GM19324 (cell line): ENCODE measurements around the gene IL10RA.
"Not testable (repeated sequence)": the region's sequence is repeated elsewhere in the genome, so short reads cannot be mapped to it uniquely, and the experiment has no call there.

Experiments used
- ATAC-seq: cut with Tn5 transposase; IDR thresholded peaks from one replicate; pipeline ENCODE4 v1.9.1; 2021; ENCODE audit warnings: mild to moderate bottlenecking, moderate library complexity; ENCODE audit not compliant: unreplicated experiment, low FRiP score

Gene IL10RA

DNA sequence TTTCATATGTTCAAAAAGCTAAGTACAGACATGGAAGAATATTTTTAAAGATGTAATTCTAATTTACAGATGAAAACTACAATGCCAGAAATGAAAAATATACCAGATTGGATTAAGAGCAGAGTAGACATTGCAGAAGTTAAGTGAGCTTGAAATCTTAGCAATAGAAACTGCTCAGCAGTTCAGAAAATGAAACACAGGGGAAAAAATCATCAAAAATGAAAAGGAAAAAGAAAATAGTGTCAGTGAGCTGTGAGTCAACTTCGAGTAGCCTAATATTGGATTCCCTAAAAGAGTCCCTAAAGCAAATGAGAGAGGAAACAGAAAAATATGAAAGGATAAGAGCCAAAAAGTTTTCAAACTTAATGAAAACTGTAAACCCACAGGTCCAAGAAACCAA, 25.8 kb upstream of the IL10RA start:
- ATAC-seq: no peak

DNA sequence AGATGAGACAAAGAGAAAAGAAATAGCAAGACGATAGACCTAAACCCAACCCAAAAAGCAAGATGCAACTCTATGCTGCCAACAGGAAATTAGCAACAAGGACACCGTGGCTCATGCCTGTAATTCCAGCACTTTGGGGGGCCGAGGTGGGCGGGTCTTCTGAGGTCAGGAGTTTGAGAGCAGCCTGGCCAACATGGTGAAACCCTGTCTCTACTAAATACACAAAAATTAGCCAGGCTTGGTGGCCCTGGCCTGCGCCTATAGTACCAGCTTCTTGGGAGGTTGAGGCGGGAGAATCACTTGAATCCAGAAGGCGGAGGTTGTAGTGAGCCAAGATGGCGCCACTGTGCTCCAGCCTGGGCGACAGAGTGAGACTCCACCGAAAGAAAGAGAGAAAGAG, 24.3 kb upstream of the IL10RA start:
- ATAC-seq: no peak

- no peak for ATAC-seq
These were observed 23.4 kb upstream of the IL10RA start for GRCh38 chr11:117962826-117963225.

DNA sequence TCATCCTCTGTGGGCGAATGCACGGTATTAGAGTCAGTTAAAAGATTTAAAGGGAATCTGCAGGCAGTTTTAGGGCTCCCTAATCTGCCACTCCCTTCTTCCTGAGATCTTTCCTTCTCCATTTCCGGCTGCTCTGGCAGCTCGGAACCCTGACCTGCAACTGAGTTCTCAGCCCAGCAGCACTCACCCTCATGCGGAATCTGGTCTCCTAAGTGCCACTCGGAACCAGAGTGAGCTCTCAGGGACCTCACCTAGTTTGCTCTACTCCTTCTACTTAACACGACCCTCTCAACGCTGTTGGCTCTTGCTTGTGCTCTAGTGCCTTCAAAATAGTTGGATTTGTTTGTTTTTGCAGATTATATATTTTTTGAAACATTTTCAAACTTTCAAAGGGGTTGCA, 19.3 kb upstream of the IL10RA start:
- no peak for ATAC-seq

- ATAC-seq: no peak
These were observed 16.8 kb upstream of the IL10RA start for GRCh38 chr11:117969160-117969991.

GRCh38 chr11:117970400-117971024, 15.7 kb upstream of the IL10RA start:
- no peak for ATAC-seq

DNA sequence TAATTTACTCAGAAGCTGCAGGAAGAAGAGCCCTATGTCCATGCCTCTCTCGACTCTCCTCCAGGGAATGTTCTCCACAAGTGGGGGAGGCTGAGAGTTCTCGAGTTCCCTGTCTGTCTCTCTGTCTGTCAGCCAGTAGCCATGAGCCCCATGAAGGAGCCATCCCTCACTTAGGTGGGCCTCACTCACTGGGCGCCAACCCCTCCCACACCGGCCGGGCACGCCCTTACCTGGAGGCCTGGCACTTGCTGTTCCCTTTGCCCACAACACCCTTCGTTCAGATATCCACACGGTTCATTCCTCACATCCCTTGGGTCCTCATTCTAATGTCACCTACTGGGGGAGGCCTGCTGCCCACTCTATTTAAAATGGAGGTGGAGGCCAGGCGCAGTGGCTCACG, 14.2 kb upstream of the IL10RA start:
- no peak for ATAC-seq

GRCh38 chr11:117972629-117973502, 13.3 kb upstream of the IL10RA start:
- ATAC-seq: no peak

DNA sequence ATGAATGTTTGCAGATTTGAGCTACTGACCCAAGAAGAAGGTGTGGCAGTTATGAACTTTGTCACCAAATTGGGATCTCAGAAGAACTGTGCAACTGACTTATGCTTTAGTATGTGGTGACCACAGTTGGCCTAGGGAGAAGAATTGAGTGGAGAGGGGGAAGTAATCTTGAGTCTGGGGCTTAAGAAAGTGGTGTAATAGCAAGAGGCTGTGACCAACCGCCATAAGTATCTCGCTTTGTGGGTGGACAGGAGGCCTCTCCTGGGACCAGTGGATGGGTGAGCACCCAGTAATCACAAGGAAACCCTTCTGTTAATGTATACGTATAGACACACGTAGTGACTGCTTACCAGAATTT, 12.7 kb upstream of the IL10RA start:
- no peak for ATAC-seq

DNA sequence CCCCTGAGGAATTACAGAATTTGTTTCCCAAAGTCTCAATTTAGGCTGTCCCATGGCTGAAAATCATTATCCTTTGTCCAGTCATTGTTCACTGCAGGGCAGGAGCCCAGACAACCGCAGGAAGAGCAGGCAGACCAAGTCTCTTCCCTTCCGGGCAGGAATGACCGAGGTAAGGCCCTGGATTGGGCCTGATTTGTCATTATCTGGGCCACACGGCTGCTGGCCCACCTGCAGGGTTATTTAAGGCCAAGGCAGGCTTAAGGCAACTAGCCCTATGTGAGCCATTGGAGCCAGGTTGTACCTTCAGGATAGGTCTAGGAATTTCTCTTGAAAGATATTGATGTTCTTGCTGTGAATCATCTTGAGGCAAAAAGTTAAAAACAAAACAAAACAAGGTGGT, 9.7 kb upstream of the IL10RA start:
- no peak for ATAC-seq

DNA sequence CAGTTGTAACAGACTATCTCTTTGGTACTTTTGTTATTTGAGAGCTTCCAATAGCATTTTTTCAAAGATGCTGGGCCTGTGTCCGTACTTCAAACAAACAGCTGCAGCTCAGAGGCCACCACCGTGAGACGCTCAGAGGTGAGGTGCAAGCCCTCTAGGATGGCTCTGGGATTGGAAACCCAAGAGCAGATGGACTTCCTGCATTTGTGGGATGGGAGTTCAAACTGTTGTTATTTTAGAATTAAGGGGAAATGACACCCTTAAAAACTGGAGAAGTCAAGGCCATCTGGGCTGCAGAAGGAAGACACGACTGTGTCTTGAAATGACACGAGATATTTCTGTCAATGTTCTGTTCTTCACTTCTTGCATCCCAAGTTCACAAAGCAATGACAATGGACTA, 9.2 kb upstream of the IL10RA start:
- ATAC-seq: no peak

- ATAC-seq: not testable (repeated sequence)
These were observed 8.5 kb upstream of the IL10RA start for GRCh38 chr11:117977612-117978264.

DNA sequence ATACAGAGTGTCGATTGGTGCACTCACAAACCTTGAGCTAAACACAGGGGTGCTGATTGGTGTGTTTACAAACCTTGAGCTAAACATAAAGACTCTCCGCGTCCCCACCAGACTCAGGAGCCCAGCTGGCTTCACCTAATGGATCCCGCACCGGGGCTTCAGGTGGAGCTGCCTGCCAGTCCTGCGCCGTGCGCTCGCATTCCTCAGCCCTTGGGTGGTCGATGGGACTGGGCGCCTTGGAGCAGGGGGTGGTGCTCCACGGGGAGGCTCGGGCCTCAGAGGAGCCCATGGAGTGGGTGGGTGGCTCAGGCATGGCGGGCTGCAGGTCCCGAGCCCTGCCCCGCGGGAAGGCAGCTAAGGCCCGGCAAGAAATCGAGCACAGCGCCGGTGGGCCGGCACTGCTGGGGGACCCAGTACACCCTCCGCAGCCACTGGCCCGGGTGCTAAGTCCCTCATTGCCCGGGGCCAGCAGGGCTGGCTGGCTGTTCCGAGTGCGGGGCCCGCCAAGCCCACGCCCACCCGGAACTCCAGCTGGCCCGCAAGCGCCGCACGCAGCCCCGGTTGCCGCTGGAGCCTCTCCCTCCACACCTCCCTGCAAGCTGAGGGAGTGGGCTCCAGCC, 7.8 kb upstream of the IL10RA start:
- not testable (repeated sequence) for ATAC-seq

DNA sequence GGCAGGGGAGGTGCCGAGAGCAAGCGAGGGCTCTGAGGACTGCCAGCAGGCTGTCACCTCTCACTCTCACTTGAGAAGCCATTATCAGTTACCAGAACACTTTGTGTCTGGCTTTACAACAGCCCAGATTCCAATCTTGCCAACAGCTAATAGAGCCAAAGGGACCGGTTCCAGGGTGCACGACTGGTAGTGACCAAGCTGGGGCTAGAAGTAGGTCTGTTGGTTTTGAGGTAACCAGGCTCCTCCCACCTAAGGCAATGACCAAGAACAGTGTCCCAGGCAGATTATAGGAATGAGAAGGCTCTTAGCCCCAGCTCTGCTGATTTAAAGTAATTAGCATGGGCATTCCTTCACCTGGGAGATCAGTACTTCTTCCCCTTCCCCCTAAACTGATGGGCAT, 7.2 kb upstream of the IL10RA start:
- ATAC-seq: no peak

DNA sequence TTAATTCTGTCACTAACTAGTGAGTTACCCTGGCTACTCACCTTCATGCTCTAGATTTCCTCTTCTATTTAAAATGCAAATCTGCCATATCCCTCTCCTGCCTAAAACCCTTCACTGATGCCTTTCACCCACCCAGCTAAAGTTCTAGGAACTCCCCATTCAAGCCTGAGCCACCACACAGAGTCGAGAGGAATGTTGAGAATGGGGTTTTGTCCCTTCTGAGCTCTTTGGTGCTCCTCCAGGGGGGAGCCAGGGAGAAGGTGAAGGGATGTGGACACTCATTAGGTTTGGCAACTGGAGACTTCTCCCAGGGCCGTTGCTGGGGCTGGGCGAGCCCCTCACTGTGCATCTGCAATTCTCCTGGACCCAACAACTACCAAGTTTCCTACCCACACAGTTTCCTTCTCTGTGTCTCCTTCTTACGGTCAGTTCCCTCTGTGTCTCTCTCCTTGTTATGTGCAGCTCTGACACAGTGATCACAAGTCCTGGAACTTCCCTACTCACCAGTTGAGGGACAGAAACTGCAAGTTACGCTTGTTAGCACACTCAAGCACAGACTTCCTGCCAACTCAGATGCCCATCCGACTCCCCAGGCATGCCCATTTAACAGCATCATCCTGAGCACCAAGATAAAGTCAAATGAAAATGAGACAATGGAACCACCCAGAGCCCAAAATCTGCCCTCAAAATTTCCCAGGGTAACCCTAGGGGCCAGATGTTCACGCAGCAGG, 6.5 kb upstream of the IL10RA start:
- ATAC-seq: no peak

DNA sequence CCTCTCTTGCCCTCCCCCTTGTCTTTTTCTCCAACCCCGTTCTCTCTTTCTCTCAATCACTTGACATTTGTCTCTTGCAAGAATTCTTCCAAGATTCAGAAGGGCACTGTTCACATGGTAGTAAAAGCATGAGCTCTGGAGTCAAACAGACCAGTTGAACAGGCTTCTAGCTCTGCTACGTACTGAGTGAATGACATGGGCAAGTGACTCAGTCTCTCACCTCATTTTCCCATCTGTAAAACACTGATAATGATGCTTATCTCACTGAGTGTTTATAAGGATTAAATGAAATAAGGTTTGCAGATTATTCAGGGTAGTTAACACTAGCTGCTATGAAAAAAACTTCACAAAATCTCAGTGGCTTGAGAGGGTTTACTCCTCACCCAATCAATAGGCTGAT, 5.9 kb upstream of the IL10RA start:
- no peak for ATAC-seq

DNA sequence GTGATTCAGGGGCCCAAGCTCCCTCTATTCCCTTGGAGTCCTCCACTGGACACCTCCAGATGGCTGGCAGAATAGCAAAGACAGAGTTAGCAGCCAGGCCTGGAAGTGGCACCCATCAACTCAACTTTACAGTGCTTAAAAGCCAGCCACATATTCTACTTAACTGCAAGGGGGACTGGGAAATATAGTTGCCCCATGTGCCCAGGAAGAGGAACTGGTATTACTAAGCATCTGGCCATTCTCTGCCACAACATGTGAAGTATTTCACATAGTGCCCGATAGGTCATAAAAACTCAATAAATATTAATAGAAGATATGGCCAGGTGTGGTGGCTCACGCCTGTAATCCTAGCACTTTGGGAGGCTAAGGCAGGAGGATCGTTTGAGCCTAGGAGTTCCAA, 5.5 kb upstream of the IL10RA start:
- ATAC-seq: no peak

DNA sequence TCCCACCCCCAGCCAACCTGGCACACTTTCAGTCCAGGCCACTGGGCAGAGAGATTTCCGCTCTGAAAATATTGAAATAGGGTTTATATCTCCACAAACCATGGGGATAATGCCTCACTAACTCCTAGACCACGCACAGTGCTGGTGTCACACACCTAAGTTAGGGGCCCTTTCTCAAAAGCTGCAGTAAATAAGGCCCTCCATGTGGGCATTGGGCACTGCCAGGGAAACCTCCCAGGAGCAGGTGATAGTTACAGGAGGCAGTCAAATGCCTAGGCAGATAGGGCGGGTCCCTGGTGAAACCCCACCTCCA, 3.1 kb upstream of the IL10RA start:
- no peak for ATAC-seq

- ATAC-seq: no peak
These were observed 1.7 kb upstream of the IL10RA start for GRCh38 chr11:117984476-117984875.

- ATAC-seq: peak; percentile 41
These were observed 884 bp downstream of the IL10RA start for GRCh38 chr11:117986981-117987574.
